Mucosa of descending colon (tissue), 3 donors: ENCODE measurements around the gene AMBRA1. TPM values are rescaled to one million over a fixed set of nuclear protein-coding genes. Genes with fewer than 3 reads are reported as not detected.

ENCODE experiments used
- ATAC-seq: fragments of 200-7000 bp; cut with Tn5 transposase; one replicate; pipeline ENCODE4 v1.9.1; 2020; ENCODE audit warnings: mild to moderate bottlenecking, moderate library complexity
- DNase-seq, 3 donors: peaks; one replicate each; pipeline ENCODE4 v3.0.0-alpha.2; 2020
- H3K36me3 ChIP-seq: fragments of 200-600 bp; one replicate; pipeline ENCODE4 v1.8.0; 2021; ENCODE audit warnings: low read depth, mild to moderate bottlenecking
- H3K4me1 ChIP-seq: fragments of 200-600 bp; one replicate; pipeline ENCODE4 v1.8.0; 2021; ENCODE audit warnings: low read depth, mild to moderate bottlenecking
- H3K4me3 ChIP-seq: fragments of 200-600 bp; one replicate; pipeline ENCODE4 v1.8.0; 2021; ENCODE audit warnings: mild to moderate bottlenecking
- H3K9me3 ChIP-seq: fragments of 200-600 bp; one replicate; pipeline ENCODE4 v1.8.0; 2021; ENCODE audit warnings: mild to moderate bottlenecking
- intact Hi-C, 2 donors: fragments of 100-400 bp; cut with DNase I in 1 of 2; cut with micrococcal nuclease in 1 of 2; formaldehyde crosslinking; loops; one replicate each; pipeline versions ENCODE4 v1.11.0 to v1.11.1; 2022; cut with DNase I, micrococcal nuclease
- total RNA-seq, 3 donors: library from RNA; stranded (reverse); fragmentation: NEBNext Ultra II Directional in 2 of 3; extraction: Animal tissue kit (Norgen Biotek cat#: 25700) in 2 of 3; gene quantifications; one replicate each; pipeline versions ENCODE4 v1.2.1 to v1.2.4, GENCODE V29; 2021 to 2023
- TF ChIP-seq, protein P1 (sequence below): fragments of 200-600 bp; IDR thresholded peaks from one replicate; pipeline ENCODE4 v1.8.0; 2022; ENCODE audit warnings: antibody characterized with exemption, mild to moderate bottlenecking
- donor health status: DM: no; HTN: no; CAD: no; lungs with moderate emphysema.
- donor health status: DM: no; HTN: no; CAD: no.
- donor health status: DM: no; HTN: yes; CAD: no.

The AMBRA1 gene
- total RNA-seq, 3 donors from 2014 or later: 42.0 to 46.7 (median 45.2) TPM

DNA sequence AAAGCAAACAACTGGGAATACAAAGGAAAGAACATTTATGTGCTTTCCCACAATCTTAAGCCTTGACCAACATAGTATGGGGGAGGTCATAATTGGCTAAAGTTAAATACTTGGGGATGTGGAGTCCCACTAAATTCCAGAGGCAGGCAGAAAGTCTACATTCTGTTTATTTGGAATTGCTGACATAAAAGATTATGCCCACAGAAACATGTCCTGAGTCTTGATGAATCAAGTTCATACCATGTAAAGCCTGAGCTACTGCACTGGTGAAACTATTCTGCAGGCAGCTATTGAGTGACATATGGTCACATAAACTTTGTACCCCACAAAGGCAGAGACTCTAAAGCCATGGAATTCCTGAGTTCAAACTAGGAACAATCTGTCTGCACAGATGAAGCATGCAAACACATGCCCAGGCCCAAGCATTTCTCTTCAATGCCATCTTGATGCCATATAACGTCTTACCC, 132.3 kb downstream of the AMBRA1 start:
- no peaks in the 10 kb centered on the region for H3K4me1 ChIP-seq
- intact Hi-C loops: no loop called here
- no peak for DNase-seq

DNA sequence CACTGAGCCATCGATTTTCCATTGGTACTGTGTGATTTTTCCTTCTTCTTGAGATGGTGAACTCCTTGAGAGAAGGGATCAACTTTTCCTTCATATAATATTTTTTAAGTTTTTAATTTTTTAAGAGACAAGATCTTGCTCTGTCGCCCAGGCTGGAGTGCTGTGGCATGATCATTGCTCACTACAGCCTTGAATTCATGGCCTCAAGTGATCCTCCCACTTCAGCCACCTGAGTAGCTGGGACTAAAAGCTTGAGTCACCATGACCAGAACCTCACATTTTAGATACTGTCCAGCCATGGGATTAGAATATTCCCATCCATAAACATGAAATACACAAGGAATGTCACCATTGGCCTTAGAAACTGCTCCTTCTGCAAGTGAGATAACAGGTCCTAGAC, 135.3 kb downstream of the AMBRA1 start:
- ATAC-seq: no peak
- intact Hi-C loops: no loop called here
- no peaks in the 10 kb centered on the region for H3K9me3 ChIP-seq
- TF ChIP-seq, protein P1, sequence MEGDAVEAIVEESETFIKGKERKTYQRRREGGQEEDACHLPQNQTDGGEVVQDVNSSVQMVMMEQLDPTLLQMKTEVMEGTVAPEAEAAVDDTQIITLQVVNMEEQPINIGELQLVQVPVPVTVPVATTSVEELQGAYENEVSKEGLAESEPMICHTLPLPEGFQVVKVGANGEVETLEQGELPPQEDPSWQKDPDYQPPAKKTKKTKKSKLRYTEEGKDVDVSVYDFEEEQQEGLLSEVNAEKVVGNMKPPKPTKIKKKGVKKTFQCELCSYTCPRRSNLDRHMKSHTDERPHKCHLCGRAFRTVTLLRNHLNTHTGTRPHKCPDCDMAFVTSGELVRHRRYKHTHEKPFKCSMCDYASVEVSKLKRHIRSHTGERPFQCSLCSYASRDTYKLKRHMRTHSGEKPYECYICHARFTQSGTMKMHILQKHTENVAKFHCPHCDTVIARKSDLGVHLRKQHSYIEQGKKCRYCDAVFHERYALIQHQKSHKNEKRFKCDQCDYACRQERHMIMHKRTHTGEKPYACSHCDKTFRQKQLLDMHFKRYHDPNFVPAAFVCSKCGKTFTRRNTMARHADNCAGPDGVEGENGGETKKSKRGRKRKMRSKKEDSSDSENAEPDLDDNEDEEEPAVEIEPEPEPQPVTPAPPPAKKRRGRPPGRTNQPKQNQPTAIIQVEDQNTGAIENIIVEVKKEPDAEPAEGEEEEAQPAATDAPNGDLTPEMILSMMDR: no peak
- no peak for DNase-seq
- no peaks in the 10 kb centered on the region for H3K36me3 ChIP-seq
- H3K4me3 ChIP-seq: no peak overlapping the region
- H3K4me1 ChIP-seq: no peaks in the 10 kb centered on the region

More for the DNA sequence above, 132.3 kb downstream of the AMBRA1 start:
- TF ChIP-seq, protein P1: no peak
- no peak overlapping the region for H3K4me3 ChIP-seq
- H3K36me3 ChIP-seq: no peaks in the 10 kb centered on the region
- H3K9me3 ChIP-seq: no peaks in the 10 kb centered on the region
- ATAC-seq: no peak

GRCh38 chr11:46457659-46458424, 136.0 kb downstream of the AMBRA1 start:
- Histone ChIP-seq H3K9me3 (no peaks in the 10 kb centered on the region), H3K4me1 (no peaks in the 10 kb centered on the region), H3K4me3 (no peak overlapping the region), H3K36me3 (no peaks in the 10 kb centered on the region)
- ATAC-seq: no peak
- TF ChIP-seq, protein P1: no peak
- no peak for DNase-seq
- intact Hi-C loops: no loop called here

DNA sequence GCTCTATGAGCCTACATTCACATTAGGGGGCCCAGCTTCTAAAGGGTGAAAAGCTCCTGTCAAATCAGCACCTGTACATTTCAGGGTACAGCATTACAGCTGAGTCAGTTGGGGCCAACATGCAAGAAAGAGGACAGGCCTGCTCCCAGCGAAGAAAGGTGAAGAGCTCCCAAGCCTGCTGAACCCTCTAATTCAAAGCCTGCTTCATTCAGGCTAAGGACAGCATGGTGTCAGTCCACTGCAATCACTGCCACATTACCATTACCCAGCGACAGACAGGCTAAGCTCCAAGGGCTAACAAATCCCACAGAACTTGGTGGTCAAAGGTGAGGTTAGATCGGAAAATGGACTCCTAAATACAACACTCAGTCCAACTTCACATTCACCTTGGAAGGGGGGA, 136.8 kb downstream of the AMBRA1 start:
- H3K9me3 ChIP-seq: no peaks in the 10 kb centered on the region
- no peaks in the 10 kb centered on the region for H3K36me3 ChIP-seq
- TF ChIP-seq, protein P1: no peak
- intact Hi-C loops: no loop called here
- no peak overlapping the region for H3K4me3 ChIP-seq
- DNase-seq (no peak), ATAC-seq (no peak)
- H3K4me1 ChIP-seq: no peaks in the 10 kb centered on the region

- DNase-seq: no peak
- H3K36me3 ChIP-seq: no peaks in the 10 kb centered on the region
- intact Hi-C loops: no loop called here
- H3K4me3 ChIP-seq: no peak overlapping the region
- ATAC-seq: no peak
- no peaks in the 10 kb centered on the region for H3K4me1 ChIP-seq
- H3K9me3 ChIP-seq: no peaks in the 10 kb centered on the region
- TF ChIP-seq, protein P1: no peak
Observed at GRCh38 chr11:46456269-46457001, 137.4 kb downstream of the AMBRA1 start.
